HG02588 (cell line): ENCODE measurements around the gene RFTN1.

Source experiments
- ATAC-seq: cut with Tn5 transposase; IDR thresholded peaks from one replicate; pipeline ENCODE4 v1.9.1; 2021; ENCODE audit warnings: mild to moderate bottlenecking, moderate library complexity; ENCODE audit not compliant: unreplicated experiment

Gene RFTN1

DNA sequence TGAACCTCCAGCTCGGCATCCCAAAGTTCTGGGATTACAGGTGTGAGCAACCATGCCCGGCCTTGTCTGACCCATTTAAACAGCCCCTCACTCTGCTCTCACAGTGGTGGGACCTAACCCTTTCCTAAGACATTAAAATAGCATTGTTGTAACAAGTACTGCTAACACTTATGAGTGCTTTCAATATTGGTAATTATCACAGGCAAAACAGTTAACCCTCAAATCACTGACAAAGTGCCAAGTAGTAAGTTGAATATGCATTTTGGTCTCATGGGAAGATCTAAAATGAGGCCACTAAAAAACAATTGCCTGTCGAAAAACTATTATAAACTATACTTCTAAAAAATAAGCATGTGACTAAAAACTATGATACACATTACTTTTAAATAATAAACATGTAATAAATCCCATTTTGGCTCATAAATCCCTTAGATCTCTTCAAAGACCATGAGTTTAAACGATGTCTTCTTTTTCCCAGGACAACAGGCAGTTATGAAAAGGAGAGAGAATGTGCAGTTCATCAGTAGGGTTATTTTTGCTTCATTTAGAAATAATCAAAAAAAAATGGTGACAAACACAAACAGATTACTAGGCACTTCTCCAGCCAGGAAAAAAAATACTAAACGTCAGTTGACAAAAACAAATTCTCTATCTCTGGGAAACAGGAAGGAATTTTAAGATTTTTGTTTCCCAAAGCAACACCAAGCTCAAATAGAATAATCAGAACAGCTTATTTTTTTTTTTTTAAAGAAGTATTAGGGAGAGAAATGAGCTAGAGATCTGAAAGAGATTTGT, 95.4 kb downstream of the RFTN1 start:
- ATAC-seq: no peak

DNA sequence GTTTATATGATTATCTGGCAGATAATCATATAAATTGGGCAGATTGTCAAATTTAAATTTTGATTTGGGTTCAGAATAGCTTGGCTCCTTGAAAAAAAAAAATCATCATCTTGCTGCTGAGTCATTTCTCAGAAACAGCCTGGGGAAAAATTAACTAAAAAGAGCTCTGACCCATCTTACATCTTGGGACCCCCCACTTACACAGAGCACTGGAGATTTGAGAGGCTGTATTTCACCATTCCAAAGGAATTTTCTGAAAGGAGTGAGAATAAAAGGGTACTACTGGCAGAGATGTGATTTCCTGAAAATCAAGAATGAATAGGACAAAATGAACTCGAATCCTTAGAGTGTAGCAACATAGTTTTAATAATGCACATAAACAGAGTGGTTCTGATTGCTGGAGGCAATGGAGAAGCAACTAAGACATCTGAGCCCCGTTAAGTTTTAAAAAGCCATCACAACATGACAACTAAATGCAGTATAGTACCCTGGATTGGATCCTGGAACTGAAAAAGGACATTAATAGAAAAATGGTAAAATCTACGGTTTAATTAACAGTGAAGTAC, 97.5 kb downstream of the RFTN1 start:
- ATAC-seq: no peak

DNA sequence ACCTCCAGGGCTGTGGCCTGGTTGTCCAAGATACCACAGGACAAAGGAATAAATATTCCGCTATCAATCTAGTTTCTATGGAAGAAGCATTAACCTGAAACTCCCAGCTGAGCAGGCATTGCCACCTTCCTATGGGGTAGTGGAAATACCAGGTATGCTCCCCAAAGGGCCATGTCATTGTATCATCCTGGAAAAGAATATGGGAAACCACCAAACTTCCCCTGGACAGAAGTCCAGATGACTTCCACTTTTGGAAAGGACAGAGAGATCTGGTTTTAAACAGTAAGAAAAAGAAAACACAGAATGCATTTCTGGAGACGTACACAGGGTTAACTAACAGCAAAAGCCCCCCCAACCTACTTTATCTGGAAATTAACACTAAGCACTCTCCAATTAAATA, 100.2 kb downstream of the RFTN1 start:
- no peak for ATAC-seq

DNA sequence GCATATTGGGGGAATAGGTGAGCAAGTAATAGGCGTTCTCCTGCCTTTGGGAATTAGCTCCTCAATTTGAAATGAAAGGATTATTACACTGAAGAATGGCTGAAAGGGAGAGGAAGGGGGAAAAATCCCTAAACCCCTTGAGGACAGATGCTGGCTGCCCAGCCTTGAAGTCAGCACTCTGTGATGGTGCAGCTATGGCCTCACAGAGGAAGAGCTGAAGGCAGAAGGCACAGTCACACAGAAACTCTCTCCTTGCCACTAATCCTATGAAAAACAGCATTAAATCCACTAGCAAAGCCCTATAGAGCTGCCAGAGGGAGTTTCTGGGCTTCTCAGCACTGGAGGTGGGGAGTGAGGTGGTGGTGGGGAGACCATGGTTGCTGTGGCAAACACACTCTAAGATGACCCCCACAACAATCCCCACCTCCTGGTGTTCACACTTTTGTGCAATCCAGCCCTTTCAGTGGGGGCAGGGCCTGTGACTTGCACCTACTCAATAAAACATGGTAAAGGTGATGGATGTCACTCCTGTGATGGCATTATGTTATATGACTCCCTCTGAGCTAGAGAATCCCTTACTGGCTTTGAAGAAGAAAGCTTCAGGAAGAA, 101.2 kb downstream of the RFTN1 start:
- ATAC-seq: no peak

DNA sequence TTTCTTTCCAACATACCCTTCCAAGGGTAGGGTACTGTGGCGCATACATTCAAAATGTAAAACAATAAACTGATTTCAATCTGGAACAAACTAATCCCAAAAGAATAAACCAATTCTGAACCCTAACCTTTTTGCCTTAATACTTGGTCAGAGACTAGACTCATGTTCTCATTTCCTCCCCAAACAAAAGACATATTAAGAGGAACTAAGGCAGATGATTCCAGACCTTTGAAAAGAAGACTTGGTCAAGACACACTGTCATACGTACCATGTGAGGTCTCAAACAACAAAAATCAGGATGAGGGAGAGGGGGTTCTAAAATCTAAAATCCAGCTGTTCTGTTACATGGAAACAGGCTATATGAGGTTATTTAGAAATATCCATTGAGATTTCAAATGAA, 102.1 kb downstream of the RFTN1 start:
- no peak for ATAC-seq

DNA sequence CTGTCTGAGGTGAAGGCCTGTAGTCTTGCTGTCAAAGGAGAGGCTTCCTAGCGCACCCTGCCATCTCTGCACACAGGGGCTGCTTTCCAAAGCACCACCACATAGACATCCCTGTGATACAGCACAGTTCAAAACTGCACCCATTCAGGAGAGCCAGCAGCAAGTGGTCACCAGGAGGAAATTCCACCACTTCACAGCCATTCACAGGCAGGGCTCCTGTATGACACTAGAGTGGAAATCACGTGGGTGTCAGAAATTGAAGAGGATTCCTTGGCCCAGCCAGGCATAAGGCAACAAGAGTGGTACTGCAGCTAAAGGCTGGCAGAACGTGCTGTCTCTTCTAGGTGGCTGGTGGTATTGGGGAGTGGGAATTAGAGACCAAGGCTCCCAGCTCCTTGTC, 102.8 kb downstream of the RFTN1 start:
- no peak for ATAC-seq

DNA sequence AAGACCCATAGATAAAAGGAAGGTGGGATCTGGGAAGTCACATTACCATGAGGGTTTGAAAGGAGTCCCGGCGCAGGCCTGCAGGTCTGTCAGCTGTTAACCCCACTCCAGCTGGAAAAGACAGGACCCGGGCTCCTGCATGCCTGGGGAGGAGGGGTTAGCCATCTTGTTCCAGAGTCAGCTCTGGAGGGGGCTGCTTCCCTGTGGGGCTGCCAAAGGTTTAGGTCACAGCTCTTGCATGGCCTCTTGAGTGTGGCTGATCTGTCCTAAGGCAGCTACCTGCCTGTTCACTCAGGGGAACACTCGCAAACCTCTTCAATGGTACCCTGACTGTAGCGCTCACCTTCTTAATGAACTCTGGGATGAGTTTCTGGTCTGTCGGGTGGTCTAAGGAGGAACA, 104.5 kb downstream of the RFTN1 start:
- ATAC-seq: no peak

DNA sequence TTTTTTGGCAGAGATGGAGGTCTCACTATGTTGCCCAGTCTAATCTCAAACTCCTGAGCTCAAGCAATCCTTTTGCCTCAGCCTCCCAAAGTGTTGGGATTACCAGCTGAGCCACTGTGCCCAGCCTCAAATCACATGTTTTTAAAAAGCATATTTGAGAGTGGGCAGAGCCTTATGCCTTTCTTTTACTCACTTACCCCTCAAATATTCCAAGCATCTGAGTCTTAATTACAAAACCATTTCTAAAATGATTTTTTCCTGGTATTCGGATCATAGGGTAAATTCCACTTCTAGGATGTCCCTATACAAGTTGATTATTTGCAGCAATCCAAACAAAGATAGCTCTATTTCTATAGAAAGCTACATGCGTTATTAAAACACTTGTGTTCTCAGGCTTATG, 106.1 kb downstream of the RFTN1 start:
- no peak for ATAC-seq

DNA sequence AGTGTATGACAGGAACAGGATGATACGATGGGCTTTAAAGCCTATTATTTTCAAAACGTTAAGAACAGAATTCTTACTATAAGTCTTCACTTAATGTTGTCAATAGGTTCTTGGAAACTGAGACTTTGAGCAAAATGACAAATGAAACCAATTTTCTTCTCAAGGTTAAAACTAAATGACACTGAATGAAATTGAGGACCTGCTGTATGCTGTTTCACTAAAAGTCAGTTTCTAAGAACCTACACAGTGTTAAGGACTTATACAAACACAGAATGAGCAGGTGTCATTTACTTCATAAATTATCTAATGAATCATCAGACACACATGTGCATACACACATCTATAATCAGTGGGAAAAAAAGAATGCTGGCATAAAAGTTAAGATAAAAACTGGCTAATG, 106.9 kb downstream of the RFTN1 start:
- peak; percentile 40 for ATAC-seq

DNA sequence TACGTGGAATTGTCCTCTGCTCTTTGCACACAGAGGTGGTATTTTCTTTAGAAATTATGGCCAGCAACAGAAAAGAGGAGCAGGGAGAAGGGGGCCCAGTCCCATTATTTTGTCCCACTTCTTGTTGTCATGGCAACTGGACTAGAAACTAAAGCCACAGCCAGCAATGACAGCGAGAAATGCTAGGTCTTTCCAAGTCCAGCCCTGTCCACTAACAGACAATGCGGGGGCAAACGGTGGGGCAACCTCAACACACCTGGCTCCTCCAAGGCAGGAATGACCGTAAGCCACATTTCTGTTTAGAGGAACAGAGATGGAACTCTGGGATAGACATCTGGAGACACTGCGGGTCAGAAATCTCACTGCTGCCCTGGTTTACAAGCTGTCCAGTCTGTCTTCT, 107.3 kb downstream of the RFTN1 start:
- no peak for ATAC-seq

DNA sequence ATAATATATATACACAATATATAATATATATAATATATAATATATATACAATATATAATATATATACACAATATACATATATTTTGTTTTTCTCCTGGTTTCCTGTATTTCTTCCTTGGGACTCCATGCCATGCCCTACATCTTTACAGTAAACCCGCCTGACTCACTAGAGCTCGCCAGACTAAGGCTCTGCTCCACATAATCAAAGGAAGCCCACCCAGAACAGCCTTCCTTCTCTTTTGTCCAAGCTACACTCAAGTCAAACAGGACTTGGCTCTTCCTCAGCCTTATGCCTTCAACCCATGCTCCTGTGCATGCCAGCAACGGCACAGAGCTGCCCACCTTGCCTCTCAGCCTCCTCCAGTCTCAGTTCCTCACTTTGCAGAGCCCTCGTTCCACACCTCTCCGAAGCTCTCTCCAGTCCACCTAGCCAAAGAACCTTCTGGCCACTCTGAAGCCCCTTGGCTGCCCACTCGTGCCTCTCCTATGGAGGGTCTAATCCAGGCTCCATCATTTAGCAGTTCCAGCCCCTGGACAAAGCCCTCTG, 109.1 kb downstream of the RFTN1 start:
- no peak for ATAC-seq

DNA sequence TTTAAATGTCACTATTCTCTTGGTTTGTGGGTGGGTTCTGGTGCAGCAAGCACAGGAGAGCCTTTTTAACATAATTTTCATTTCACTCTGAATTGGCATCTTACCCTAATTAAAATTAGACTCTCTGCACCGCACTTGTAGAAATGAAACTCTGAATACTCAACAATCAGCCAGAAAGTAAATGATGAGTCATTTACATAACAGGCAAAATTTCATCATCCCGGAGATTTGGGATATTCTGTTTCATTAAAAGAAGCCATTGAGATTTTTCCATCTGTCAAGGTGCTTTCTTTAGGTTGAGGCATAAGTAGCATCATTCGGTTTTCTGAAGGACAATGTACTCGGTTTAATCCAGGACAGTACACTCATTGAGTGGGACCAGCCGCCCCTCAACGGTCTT, 111.0 kb downstream of the RFTN1 start:
- no peak for ATAC-seq

DNA sequence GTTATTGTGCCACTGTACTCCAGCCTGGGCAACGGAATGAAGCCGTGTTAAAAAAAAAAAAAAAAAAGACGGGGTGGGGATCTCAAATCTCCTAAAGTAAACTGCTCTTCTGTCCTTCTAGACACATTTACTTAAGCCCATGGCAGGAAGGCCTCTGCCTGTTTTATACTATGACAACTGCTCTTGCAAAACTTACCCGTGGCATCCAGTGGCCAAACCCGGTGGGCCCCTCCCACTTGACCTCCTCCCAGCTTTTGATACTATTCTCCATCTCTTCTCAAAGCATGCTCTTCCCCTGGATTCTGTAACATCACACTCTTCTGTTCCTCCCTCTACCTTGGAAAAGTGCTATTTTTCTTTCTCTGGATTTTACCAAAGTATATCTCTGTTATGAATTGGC, 112.2 kb downstream of the RFTN1 start:
- no peak for ATAC-seq

DNA sequence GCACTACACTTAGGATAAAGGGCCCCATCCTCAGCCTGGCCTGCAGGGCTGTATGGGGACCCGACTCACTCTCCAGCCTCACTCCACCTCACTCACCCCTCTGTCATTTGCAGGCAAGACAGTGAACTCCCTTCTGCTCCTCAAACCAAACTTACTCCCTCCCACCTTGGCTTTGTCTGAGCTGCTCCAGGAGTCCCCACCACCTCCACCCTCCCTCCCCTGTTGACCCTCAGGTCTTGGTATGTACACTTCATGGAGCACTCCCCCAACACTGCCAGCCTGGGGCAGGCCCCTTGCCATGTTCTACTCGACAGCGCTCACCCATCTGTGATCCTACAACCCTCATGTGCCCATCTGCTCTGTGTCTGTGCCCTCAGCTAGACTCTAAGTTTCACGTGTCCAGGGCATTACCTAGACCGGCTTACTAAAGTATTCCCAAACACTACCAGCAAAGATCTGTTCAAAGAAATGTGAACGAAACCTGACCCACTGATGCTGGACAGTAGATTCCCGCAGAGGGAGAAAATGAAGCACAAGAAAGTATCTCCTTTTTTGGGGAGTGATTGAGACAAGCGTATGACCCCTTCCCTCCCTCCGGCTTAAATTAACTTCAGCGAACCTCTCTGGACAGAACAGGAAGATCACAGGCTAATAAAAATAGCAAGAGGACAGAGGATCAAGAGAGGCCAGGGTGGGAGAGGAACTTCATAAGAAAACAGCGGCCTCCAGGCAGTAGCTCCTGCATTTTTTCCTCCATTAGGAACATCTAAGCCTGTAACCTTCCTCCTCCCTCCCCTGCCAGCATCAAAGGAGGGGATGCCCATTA, 113.2 kb downstream of the RFTN1 start:
- ATAC-seq: peak; percentile 17

DNA sequence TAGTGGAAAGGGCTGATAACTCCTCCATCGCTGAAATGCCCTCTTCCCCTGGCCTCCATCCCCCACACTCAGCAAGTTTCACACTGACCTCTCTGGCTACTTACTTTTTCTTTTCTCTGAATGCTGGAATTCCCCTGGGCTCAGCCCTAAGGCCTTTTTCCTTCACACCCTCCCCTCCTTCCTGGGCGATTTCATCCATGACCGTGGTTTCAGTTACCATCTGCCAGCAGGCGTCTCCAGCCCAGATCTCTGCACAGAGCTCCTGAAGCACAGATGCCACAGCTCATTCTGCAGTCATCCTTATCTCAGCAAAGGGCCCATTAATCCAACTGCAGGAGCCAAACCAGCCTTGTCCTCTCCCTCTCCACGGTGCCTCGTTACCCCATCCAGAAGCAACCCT, 114.0 kb downstream of the RFTN1 start:
- peak; percentile 47 for ATAC-seq

DNA sequence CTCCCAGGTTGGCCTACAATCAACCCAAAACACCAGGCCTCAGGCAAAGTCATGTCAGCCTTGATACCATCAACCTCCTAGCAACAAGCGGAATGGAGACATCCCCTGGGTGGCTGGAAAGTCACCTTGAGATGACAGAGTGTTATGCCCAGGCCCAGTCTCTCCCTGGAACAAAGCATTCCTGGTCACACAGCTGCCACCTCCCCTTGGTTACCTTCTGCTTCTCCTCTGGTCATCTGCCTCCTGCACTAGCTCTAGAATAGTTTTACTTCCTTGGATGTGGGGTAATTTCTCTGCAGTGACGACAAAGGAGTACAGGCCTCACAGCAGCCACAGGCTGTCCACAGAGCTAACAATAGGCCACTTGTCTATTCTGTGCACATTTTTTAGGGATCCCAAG, 114.9 kb downstream of the RFTN1 start:
- ATAC-seq: no peak

DNA sequence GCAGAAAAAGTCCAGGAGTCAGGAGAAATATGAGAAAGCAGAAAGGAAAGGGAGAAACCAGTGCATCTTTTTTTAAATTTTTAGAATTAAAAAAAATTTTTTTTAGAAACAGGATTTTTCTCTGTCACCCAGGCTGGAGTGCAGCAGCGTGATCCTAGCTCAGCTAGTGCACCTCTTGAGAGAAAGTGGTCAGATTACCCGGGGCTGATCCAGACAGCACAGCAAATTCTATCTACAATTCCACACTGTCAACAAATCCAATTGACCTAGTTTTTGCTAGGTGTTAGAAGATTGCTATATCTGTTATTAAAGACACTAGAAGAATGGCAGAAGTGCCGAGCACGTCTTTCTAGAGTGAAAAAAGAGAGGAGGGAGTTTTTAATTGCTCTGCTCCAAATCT, 117.3 kb downstream of the RFTN1 start:
- ATAC-seq: no peak

DNA sequence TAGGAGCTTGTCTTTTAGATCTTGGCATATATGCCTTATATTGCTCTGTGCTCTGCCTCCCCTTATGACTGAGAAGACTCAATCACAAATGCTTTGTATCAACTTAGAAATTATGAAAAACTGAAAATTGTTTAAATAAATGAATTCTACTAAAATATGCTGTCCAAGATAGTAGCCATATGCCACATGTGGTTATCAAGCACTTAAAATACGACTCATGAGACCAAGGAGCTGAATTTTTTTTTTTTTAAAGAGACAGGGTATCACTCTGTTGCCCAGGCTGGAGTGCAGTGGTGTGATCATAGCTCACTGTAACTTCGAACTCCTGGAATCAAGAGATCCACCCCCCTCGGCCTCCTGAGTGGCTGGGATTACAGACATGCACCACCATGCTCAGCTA, 118.3 kb downstream of the RFTN1 start:
- no peak for ATAC-seq

DNA sequence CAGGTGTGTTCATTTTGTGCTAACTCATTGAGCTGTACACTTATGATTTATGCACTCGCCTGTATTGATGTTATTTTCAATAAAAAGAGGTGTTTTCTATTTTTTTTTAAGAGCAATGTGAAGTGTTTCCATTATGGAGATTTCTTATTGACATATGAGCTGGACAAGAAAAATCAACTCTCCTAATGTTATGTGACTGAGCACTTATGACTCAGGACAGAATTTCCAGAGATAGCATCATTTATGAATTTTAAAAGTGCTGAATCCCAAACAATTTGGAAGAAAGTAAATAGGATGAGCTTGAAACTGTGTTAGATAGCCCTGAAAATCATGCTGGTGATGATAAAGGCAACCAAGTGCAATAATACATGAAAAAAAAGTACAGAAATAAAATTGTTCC, 118.9 kb downstream of the RFTN1 start:
- ATAC-seq: no peak

DNA sequence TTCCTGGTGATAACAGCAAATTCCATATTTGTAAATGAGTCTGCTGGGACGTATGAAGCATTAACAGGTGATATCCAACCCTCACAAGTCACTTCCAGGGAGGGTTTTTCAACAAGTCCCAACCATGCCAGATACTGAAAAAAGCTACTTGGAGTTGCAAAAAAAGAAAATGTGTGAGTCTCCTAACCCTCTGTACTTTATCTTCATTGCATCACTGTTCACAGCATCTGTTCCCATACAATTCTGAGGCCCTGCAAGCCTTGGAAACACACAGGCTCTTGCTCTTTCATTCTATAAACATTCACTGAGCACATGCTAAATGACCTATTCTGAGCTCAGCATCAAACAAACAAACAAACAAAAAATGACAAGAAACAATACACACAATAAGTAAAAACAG, 120.8 kb downstream of the RFTN1 start:
- no peak for ATAC-seq

DNA sequence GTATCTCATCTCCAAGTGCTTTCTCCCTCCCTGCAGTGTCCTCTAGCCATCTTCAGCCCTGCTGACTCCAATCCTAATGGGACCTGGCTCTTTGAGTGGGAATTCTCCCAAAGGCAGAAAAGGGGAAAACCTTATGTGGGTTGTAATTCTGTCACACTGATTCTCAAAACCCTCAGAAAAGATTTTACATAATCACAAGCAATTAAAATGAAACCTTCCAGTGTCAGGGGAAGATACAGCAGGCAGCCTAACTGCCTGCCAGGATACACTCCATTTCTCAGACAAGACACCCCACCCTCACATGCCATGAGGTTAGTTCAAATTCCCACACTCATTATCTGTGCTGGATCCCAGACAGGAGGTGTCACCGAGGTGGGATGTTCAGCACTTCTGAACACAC, 121.4 kb downstream of the RFTN1 start:
- ATAC-seq: no peak
